ENCODE measurements around the gene KCNJ14.

Gene KCNJ14

DNA sequence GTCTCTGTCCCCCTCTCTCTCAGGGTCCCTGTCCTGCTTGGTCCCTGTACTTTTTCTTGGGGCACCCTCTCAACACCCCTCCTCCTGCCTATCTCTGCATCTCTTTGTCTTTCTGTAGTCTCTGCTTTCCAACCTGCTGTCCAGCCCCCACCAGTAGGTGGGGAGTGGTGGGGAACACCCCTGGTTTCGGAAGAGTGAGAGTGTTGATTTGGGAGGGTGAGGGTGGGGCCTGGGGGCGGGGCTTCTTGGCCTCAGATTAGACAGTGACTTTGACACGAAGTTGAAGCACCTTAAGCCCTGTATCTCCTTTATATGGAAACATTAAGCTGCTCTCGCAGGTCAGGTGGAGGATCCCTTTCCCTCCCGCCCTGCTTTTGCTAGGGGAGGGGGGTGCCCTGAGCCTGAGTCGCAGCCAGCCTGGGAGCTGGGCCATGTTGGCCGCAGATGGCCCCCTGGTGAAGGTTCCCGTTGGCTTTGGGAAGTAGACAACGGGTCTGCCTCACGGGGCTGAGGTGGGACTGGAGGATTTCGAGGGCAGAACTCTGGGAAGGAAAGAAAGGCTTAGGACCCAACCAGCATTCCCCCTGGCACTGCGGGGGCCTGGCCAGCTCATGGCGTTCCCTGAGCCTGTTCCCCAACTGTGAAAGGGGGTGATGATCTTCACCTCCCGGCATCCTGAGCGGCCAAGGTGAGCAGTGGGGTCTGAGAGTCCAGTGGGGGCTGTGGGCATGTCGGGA lies at the start of gene KCNJ14:
Gene KCNJ14 (plus strand): TSS at position 404 of the 737 bp plus-strand sequence. CDS start 6,151 bp downstream, outside the sequence.
- DNase-seq: peak in 13 of 56 donors; percentile 13 to 50 (median 28)

- no peak for DNase-seq
Measured at GRCh38 chr19:48405850-48406249, 49.5 kb upstream of the KCNJ14 start.

DNA sequence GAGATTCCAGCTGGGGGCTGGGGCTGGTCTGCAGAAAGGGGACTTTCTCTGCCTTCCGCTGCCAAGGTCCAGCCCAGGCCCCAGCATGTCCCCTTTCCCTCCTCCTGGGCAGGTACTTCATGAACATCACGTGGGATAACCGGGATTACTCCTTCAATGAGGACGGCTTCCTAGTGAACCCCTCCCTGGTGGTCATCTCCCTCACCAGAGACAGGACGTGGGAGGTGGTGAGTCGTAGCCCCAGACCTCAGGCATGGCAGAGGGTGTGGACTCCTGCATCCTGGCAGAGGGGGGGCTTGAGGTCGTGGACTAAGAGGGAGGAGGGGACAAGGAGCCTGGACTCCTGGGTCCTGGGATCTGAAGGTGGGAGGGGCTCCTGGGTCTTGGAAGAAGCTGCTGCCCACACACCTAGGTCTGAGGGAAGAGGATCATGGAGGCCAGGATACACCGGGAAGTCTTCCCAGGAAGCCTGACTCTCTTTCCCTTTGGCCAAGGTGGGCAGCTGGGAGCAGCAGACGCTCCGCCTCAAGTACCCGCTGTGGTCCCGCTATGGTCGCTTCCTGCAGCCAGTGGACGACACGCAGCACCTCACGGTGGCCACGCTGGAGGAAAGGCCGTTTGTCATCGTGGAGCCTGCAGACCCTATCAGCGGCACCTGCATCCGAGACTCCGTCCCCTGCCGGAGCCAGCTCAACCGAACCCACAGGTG lies 41.3 kb upstream of the KCNJ14 start:
- DNase-seq: no peak

- peak in 23 of 56 donors; percentile 6 to 67 (median 31) for DNase-seq
Measured at GRCh38 chr19:48415395-48415794, 40.0 kb upstream of the KCNJ14 start.

DNA sequence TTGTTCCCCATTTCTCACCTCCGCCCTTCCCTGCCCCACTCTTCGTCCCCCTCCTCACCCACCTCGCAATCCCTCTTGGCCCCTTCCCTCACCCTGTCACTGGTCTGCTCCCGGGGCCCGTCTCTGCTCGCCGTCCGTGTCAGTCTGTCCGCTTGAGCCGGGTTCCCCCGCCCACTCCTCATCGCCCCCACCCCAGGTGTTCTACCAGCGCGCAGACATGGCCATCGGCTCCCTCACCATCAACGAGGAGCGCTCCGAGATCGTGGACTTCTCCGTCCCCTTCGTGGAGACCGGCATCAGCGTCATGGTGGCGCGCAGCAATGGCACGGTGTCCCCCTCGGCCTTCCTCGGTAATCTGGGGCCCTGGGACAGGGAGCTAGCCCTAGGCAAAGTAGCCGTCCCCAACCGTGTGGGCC lies 39.6 kb upstream of the KCNJ14 start:
- DNase-seq: no peak

- no peak for DNase-seq
Measured at GRCh38 chr19:48417421-48417820, 38.0 kb upstream of the KCNJ14 start.

DNA sequence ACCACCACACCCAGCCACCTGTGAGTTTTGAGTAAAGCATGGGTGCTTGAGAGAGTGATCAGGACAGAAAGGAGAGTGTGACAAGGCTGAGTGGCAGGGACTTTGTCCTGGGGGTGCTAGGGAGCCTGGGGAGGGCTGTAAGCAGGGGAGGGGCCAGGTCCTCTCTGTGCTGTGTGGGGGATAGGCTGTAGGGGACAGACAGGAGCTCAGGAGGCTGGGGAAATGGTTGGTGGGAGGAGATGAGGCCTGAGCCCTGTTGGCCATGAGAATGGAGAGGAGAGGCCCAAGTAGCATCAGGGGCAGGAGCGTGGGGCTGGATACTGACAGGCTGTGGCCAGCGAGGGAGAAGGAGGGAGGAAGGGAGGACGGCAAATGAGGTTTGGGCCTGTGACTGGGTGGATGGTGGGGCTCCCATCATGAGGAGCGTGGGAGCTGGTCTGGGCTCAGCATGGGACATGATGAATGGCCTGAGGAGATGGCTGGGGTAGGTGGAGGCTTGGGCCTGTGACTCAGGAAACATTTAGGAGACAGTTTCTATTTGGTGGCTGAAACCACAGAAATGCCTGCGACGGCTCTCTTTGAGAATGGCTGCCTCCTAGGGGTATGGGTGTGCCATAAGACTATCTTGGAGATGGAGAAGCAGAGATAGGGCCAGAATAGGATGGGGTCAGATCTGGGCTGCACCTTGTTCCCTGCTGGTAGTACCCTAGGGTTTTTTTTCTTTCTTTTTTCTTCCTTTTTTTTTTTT lies 36.9 kb upstream of the KCNJ14 start:
- DNase-seq: no peak

- DNase-seq: peak in 30 of 56 donors; percentile 1 to 68 (median 24)
Measured at GRCh38 chr19:48419158-48419920, 36.0 kb upstream of the KCNJ14 start.

GRCh38 chr19:48421548-48421947 lies 33.8 kb upstream of the KCNJ14 start:
- no peak for DNase-seq

GRCh38 chr19:48424694-48425219 lies 30.6 kb upstream of the KCNJ14 start:
- peak in 6 of 56 donors; percentile 1 to 21 (median 12) for DNase-seq

GRCh38 chr19:48428670-48429069 lies 26.7 kb upstream of the KCNJ14 start:
- no peak for DNase-seq

- DNase-seq: no peak
Measured at GRCh38 chr19:48433337-48433736, 22.0 kb upstream of the KCNJ14 start.

DNA sequence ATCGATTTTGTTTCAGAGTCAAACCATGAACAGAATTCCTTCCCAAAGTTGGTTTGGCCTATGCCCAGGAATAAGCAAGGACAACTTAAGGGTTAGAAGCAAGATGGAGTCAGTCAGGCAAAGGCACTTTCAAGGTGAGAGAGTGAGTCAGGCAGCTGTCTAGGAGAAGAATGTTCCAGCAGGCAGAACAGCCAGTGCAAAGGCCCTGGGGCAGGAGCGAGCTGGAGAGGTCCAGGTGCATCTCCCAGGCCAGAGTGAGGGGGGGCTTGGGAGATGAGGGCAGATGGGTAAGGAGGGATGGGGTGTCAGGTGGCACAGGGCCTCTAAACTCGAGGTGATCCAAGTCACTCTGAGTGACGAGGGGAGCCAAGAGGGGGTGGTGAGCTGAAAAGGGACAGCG lies 18.8 kb upstream of the KCNJ14 start:
- DNase-seq: no peak

DNA sequence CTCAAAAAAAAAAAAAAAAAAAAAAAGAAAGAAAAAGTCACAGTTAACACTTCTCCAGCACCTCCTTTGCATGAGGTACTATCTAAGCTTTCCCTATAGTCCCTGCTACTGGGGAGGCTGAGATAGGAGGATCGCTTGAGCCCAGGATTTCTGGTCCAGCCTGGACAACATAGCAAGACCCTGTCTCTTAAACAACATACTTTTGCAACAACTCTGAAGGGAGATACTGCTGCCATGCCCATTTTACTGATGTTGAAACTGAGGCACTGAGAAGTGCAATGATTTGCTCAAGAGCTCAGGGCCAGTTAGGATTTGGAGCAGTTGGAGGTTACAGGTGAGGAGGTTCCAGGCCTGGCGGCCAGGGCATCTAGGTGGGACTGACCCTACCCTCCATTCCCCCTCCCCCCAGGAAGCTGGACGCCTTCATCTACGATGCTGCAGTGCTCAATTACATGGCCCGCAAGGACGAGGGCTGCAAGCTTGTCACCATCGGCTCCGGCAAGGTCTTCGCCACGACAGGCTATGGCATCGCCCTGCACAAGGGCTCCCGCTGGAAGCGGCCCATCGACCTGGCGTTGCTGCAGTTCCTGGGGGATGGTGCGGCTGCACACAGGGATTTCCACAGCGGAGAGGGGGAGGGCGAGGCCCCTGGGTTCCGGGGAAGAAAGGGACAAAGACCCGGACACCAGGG lies 13.9 kb upstream of the KCNJ14 start:
- no peak for DNase-seq

DNA sequence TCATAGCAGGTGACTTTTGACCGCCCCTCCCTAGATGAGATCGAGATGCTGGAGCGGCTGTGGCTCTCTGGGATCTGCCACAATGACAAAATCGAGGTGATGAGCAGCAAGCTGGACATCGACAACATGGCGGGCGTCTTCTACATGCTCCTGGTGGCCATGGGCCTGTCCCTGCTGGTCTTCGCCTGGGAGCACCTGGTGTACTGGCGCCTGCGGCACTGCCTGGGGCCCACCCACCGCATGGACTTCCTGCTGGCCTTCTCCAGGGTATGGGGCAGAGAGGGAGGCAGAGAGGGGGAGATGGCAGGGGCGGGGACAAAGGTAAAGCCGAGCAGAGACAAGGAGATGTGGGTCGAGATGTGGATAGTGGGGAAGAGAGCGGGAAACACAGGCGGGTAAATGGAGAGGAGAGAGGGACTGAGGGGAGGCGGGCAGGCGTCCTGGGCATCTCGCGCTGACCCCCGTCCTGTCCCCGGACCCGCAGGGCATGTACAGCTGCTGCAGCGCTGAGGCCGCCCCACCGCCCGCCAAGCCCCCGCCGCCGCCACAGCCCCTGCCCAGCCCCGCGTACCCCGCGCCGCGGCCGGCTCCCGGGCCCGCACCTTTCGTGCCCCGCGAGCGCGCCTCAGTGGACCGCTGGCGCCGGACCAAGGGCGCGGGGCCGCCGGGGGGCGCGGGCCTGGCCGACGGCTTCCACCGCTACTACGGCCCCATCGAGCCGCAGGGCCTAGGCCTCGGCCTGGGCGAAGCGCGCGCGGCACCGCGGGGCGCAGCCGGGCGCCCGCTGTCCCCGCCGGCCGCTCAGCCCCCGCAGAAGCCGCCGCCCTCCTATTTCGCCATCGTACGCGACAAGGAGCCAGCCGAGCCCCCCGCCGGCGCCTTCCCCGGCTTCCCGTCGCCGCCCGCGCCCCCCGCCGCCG lies 13.0 kb upstream of the KCNJ14 start:
- DNase-seq: no peak

- DNase-seq: no peak
Measured at GRCh38 chr19:48443256-48443655, 12.1 kb upstream of the KCNJ14 start.

- no peak for DNase-seq
Measured at GRCh38 chr19:48443731-48444128, 11.6 kb upstream of the KCNJ14 start.

DNA sequence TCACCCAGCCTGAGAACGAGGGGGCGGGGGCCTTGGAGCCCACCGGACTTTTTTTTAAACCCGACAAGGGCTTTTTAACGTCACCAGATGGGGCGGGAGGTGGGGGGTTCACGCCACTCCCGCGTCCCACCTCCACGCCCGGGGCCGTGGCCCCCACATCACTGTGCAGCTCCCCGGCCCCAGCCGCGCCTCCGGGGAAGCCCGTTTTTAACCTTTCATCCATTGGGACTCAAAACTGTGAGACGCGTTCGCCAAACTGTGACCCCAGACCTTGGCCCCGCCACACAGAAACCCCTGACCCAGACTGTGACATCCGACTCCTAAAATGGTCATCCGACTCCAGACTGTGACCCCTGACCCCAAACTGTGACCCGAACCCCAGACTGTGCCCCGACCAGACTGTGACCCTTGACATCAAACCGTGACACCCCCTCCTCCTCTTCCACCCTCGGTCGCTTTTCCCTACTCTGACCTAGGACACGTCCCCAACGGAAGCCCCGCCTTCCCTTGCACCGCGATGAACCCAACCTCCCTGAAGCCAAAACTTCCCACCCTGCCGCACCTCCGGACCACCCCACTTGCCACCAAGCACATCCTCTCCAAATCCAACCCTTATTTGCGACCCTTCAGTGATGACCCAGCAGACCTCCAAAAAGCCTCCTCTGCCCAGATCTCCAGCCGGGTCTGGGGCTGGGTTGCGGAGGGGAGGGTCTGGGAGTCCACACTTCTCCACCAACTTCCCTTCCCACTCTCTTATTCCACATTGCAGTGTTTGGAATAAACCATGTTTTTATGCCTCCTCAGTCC lies 11.0 kb upstream of the KCNJ14 start:
- DNase-seq: no peak

GRCh38 chr19:48444936-48445200 lies 10.5 kb upstream of the KCNJ14 start:
- DNase-seq: no peak

Data from nucleus accumbens (tissue), 56 donors.